ENCODE data around the gene PRAF2. TPM values are rescaled to one million over a fixed set of nuclear protein-coding genes. Genes with fewer than 3 reads are reported as not detected.
A peak's percentile ranks its signal among the peaks of the same experiment; 100 is the strongest.

PRAF2 gene
- total and polyA plus RNA-seq, 9 of the 15 experiments (the other 6 are each of a cell fraction or from before 2014, with no cell fraction given) = 0.24 to 5.7 (median 2.0) TPM

DNA sequence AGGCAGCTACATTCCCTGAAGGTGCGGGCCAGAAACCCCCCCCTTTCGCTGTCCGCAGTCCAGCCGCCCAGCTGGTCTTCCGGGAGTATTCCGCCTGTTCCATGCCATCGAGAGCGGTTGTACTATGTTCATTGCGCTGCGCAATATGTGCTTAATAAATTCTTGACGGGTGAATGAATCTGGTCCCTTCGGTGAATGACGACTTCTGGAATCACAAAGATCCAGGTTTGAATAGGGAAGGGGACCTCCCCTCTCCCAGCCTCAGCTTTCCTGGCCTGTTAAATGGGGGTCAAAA is 29.9 kb downstream of the PRAF2 start:
- no peaks in the 10 kb centered on the region for H4K20me1 ChIP-seq (replicated peaks; ENCODE audit: control insufficient read depth, insufficient read depth, low read length)
- peak overlapping the region; percentile 82 for H3K27ac ChIP-seq (ENCODE audit: extremely low read depth, low read depth, low read length)
- ATAC-seq = no peak
- no peaks in the 10 kb centered on the region for H3K27me3 ChIP-seq (ENCODE audit: control insufficient read depth in 2 of 2, insufficient read depth in 2 of 2, low read length in 2 of 2)
- peak overlapping the region; percentile 37 for H3K4me3 ChIP-seq
- FAIRE-seq = no peak
- H3K36me3 ChIP-seq (ENCODE audit: control insufficient read depth, insufficient read depth, low read length) = peaks cover 10% of the 10 kb centered on the region; the same call in 2 of the 3 replicates
- peaks cover 36 to 39% of the 10 kb centered on the region in 2 experiments; a peak in 4 of 5 replicates for H3K4me1 ChIP-seq (replicated peaks in 1 of 2; ENCODE audit: control insufficient read depth in 2 of 2, insufficient read depth in 2 of 2, low read length in 2 of 2)
- H3K9me3 ChIP-seq (replicated peaks; ENCODE audit: control insufficient read depth, insufficient read depth, low read depth, low read length) = no peaks in the 10 kb centered on the region
- no TSS peak for BruUV-seq (replicated peaks)
- H3K79me2 ChIP-seq (ENCODE audit: control insufficient read depth, insufficient read depth, low read length) = peaks cover 36% of the 10 kb centered on the region
- H3K9me1 ChIP-seq (ENCODE audit: control insufficient read depth, insufficient read depth, low read length) = no peaks in the 10 kb centered on the region
- 15% methylated on average over 13 of the region's 13 CpGs for WGBS (ENCODE audit: insufficient coverage, low coverage, missing lambda C conversion rate)
- intact Hi-C loops (cut with micrococcal nuclease) (loop anchor here (1.0 to 5.0 kb wide), 8 partner anchors 42 to 413 kb away; partner anchors contain the start of gene GRIPAP1), in situ Hi-C loops (cut with MboI) (no loop called here)
- CTCF ChIA-PET (ENCODE audit: low intra/inter-chr PET ratio) = no interaction called here
- peak overlapping the region; percentile 93 for H2AFZ ChIP-seq (ENCODE audit: low read depth, low read length)
- no peak for DNase-seq (ENCODE audit: extremely low read depth in 1 of 4, low spot score in 3 of 4)
- POLR2A ChIA-PET = interaction anchor here (0.8 to 1.4 kb wide), 4 partner anchors 9 to 86 kb away, joined by 3 to 5 read pairs (median 4); partner anchors contain the start of gene OTUD5
- peak overlapping the region; percentile 65 to 85 for H3K9ac ChIP-seq (ENCODE audit: insufficient read depth in 1 of 2, low read depth in 2 of 2, low read length in 2 of 2)
- H3K4me2 ChIP-seq (ENCODE audit: insufficient read depth, low read length) = peak overlapping the region; percentile 86
- TF ChIP-seq ZNF668 (CRISPR knock-in tag; IDR thresholded peaks at IDR 0.05) (no peak), ZNF274 (IDR thresholded peaks at IDR 0.05; ENCODE audit: borderline replicate concordance, low read depth, low read length) (no peak), ILK (tag; IDR thresholded peaks at IDR 0.05; ENCODE audit: borderline replicate concordance, low read depth) (no peak), ZFP30 (CRISPR knock-in tag; IDR thresholded peaks at IDR 0.05; ENCODE audit: borderline replicate concordance) (no peak), ZNF12 (CRISPR knock-in tag; IDR thresholded peaks at IDR 0.05) (no peak), ZNF24 (IDR thresholded peaks at IDR 0.05) (peak; percentile 18; the same call in 1 of the 2 replicates), HDAC8 (tag; IDR thresholded peaks at IDR 0.05) (no peak), ZNF551 (CRISPR knock-in tag; IDR thresholded peaks at IDR 0.05) (no peak), LARP7 (IDR thresholded peaks at IDR 0.05) (no peak)
- TF ChIP-seq, protein P1, sequence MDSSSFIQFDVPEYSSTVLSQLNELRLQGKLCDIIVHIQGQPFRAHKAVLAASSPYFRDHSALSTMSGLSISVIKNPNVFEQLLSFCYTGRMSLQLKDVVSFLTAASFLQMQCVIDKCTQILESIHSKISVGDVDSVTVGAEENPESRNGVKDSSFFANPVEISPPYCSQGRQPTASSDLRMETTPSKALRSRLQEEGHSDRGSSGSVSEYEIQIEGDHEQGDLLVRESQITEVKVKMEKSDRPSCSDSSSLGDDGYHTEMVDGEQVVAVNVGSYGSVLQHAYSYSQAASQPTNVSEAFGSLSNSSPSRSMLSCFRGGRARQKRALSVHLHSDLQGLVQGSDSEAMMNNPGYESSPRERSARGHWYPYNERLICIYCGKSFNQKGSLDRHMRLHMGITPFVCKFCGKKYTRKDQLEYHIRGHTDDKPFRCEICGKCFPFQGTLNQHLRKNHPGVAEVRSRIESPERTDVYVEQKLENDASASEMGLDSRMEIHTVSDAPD (CRISPR knock-in tag; IDR thresholded peaks at IDR 0.05) = no peak
- TF ChIP-seq, protein P2, sequence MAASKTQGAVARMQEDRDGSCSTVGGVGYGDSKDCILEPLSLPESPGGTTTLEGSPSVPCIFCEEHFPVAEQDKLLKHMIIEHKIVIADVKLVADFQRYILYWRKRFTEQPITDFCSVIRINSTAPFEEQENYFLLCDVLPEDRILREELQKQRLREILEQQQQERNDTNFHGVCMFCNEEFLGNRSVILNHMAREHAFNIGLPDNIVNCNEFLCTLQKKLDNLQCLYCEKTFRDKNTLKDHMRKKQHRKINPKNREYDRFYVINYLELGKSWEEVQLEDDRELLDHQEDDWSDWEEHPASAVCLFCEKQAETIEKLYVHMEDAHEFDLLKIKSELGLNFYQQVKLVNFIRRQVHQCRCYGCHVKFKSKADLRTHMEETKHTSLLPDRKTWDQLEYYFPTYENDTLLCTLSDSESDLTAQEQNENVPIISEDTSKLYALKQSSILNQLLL (CRISPR knock-in tag; IDR thresholded peaks at IDR 0.05; ENCODE audit: borderline replicate concordance) = no peak
- TF ChIP-seq, protein P3, sequence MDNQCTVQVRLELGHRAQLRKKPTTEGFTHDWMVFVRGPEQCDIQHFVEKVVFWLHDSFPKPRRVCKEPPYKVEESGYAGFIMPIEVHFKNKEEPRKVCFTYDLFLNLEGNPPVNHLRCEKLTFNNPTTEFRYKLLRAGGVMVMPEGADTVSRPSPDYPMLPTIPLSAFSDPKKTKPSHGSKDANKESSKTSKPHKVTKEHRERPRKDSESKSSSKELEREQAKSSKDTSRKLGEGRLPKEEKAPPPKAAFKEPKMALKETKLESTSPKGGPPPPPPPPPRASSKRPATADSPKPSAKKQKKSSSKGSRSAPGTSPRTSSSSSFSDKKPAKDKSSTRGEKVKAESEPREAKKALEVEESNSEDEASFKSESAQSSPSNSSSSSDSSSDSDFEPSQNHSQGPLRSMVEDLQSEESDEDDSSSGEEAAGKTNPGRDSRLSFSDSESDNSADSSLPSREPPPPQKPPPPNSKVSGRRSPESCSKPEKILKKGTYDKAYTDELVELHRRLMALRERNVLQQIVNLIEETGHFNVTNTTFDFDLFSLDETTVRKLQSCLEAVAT (IDR thresholded peaks at IDR 0.05) = 0 out of 4 replicates have a peak, but pooled peaks of 1 of the 2 experiments have one; percentile 42
- TF ChIP-seq, protein P4, sequence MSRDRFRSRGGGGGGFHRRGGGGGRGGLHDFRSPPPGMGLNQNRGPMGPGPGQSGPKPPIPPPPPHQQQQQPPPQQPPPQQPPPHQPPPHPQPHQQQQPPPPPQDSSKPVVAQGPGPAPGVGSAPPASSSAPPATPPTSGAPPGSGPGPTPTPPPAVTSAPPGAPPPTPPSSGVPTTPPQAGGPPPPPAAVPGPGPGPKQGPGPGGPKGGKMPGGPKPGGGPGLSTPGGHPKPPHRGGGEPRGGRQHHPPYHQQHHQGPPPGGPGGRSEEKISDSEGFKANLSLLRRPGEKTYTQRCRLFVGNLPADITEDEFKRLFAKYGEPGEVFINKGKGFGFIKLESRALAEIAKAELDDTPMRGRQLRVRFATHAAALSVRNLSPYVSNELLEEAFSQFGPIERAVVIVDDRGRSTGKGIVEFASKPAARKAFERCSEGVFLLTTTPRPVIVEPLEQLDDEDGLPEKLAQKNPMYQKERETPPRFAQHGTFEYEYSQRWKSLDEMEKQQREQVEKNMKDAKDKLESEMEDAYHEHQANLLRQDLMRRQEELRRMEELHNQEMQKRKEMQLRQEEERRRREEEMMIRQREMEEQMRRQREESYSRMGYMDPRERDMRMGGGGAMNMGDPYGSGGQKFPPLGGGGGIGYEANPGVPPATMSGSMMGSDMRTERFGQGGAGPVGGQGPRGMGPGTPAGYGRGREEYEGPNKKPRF (IDR thresholded peaks at IDR 0.05; ENCODE audit: low read depth, low read length) = no peak
